Fibroblast of pulmonary artery (primary cell): ENCODE results near the gene FRMD4A.
A peak's percentile ranks its signal among the peaks of the same experiment; 100 is the strongest.

Experiments used
- DNase-seq: peaks from one replicate; pipeline ENCODE4 v3.0.0-alpha.2; 2010; ENCODE audit warnings: low read depth
- H3K4me3 ChIP-seq: replicated peaks from 2 replicates; pipeline ENCODE4 v1.5.1; 2011; ENCODE audit warnings: low read depth, mild to moderate bottlenecking, control low read depth, low read length, moderate library complexity
- CTCF ChIP-seq: IDR thresholded peaks from 2 replicates; pipeline ENCODE4 v1.5.1; 2011; ENCODE audit warnings: mild to moderate bottlenecking, control low read depth, low read length, inconsistent platforms; ENCODE audit errors: missing control alignments

FRMD4A gene

GRCh38 chr10:13887761-13888160, 443.0 kb downstream of the FRMD4A start:
- H3K4me3 ChIP-seq, result no peak overlapping the region

DNA sequence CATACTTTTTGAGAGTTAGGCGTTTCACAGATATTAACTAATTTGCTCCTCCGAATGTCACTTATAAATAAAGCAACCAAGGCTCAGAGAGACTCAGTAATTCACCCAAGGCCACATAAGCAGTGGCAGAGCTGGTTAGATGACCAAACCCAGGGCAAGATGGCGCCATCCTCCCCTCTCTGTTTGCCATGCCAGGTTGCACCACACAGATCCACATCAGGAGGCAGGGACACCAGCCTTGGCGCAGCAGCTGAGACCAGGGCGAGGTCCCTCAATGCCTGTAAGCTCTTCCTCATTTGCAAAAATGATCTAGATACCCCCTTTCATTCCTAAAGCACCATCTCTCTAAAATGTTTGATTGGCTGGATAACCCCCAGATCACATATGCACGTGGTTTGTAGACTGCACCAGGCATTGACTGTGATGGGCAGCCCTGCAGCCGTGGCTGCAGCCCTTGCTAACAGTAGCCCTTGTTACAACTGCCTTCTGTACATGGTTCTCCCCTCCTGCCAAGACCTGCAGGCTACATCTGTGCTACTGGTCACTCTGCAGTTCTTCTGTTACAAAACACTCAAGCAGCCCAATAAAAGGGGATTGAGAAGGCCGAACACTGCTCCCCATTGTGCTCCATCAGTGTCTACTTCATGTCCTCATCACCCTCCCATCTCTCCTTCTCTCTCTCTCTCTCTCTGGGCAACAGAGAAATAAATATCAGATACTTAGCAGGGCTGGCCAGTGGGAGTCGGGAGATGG, 445.3 kb downstream of the FRMD4A start:
- DNase-seq, result no peak
- no peak overlapping the region for H3K4me3 ChIP-seq
- no peak for TF ChIP-seq CTCF

More at GRCh38 chr10:13887761-13888160, 443.0 kb downstream of the FRMD4A start:
- no peak for DNase-seq
- no peak for TF ChIP-seq CTCF

- no peak for TF ChIP-seq CTCF
- no peak for DNase-seq
- no peak overlapping the region for H3K4me3 ChIP-seq
Observed at GRCh38 chr10:13883636-13884444, 446.9 kb downstream of the FRMD4A start.

DNA sequence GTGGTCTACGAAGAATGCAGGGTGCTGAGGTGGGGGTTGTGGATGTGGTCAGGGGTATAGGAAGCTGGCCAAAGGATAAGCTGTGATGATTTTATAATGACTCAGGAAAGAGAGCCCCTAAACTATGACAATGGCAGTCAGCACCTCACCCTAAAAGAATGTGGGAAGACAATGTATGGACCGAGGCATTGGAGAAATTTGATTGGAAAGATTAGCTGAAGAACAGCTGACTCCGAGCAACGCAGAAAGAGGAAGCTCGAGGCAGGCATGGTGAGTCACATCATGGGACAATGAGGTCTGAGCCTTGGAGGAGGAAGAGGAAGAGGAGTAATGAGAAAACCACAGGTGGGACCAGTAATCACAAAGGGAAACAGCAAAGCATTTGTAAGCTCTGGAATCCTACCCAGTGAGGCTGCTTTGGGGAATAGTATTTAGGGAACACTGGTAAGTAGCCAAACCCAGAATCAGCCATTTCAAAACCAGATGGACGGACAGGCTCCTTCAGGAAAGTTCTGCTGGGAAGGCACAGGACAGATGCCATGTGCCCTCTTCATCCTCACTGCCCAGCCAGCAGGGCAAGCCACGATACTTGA, 448.5 kb downstream of the FRMD4A start:
- DNase-seq, result peak; percentile 96
- H3K4me3 ChIP-seq, result peak overlapping the region; percentile 9
- no peak for TF ChIP-seq CTCF

GRCh38 chr10:13880760-13881159, 450.0 kb downstream of the FRMD4A start:
- TF ChIP-seq CTCF, result no peak
- DNase-seq, result no peak
- H3K4me3 ChIP-seq, result no peak overlapping the region

- no peak overlapping the region for H3K4me3 ChIP-seq
- DNase-seq, result peak; percentile 59
- TF ChIP-seq CTCF, result no peak
Observed at GRCh38 chr10:13877154-13877909, 453.4 kb downstream of the FRMD4A start.
